K562 (cell line): ENCODE results near the gene PRKCE. TPM values are rescaled to one million over a fixed set of nuclear protein-coding genes. Genes with fewer than 3 reads are reported as not detected.

Experiments used
- CEBPG ChIP-seq, 3 experiments: fragments of 200-800 bp in 1 of 3; sonication (Bioruptor generic) in 1 of 3; sonication (generic) in 1 of 3; formaldehyde crosslinking in 1 of 3; IDR thresholded peaks in 2 of 3; conservative IDR thresholded peaks in 1 of 3; 2 replicates each; pipeline versions ENCODE4 v1.6.1 to v1.8.0; 2016 to 2022; ENCODE audit warnings: missing compliant biosample characterization in 2 of 3, missing genetic modification characterization in 2 of 3, mild to moderate bottlenecking in 1 of 3, missing genetic modification reagents in 1 of 3
- HCFC1 ChIP-seq: IDR thresholded peaks from 2 replicates; pipeline ENCODE4 v1.6.1; 2012; ENCODE audit warnings: low read depth, low read length, improper control_type of control experiment
- MAZ ChIP-seq, 2 experiments: fragments of 450-650 bp in 1 of 2; sonication (generic) in 1 of 2; formaldehyde crosslinking; IDR thresholded peaks in 1 of 2; conservative IDR thresholded peaks in 1 of 2; 2 replicates each; pipeline versions ENCODE4 v1.4.0 to v1.5.0; 2020; ENCODE audit warnings: mild to moderate bottlenecking in 1 of 2, missing genetic modification reagents in 1 of 2
- WHSC1 ChIP-seq: IDR thresholded peaks from one replicate; pipeline ENCODE4 v1.6.1; 2012; ENCODE audit warnings: low read length, control low read depth, inconsistent platforms
- polyA plus RNA-seq, 8 experiments: library from polyadenylated mRNA; depleted of rRNA in 4 of 8; stranded (reverse) in 5 of 8; unstranded in 3 of 8; fragments of >200 nt; fragmentation: Nextera tagmentation in 2 of 8; fragmentation: Illumina TruSeq in 1 of 8; extraction: Ambion mirVana in 2 of 8; extraction: Trizol in 1 of 8; gene quantifications; 2 replicates each; pipeline versions ENCODE4 v1.2.1 to v1.2.3, GENCODE V29; 2011 to 2014; ENCODE audit warnings: inconsistent platforms in 1 of 8, missing spikeins in 1 of 8
- total RNA-seq, 7 experiments: library from RNA; depleted of rRNA in 6 of 7; stranded (reverse); fragments of >200 nt in 6 of 7; fragmentation: Illumina TruSeq in 2 of 7; extraction: Trizol in 2 of 7; gene quantifications; 2 replicates each; pipeline versions ENCODE4 v1.2.1 to v1.2.3, GENCODE V29; 2011 to 2021; ENCODE audit warnings: low replicate concordance in 1 of 7
- TF ChIP-seq, protein P1 (sequence below), 2 experiments: fragments of 450-650 bp; IDR thresholded peaks; 2 replicates each; pipeline ENCODE4 v1.6.1; 2016; ENCODE audit warnings: mild to moderate bottlenecking in 2 of 2, borderline replicate concordance in 1 of 2, low read depth in 1 of 2, moderate library complexity in 1 of 2
- TF ChIP-seq, protein P2 (sequence below), 2 experiments: fragments of 450-650 bp; formaldehyde crosslinking in 1 of 2; IDR thresholded peaks; 2 replicates each; pipeline versions ENCODE4 v1.4.0 to v1.6.1; 2014 to 2020; ENCODE audit warnings: mild to moderate bottlenecking in 2 of 2, borderline replicate concordance in 1 of 2, low read depth in 1 of 2
- TF ChIP-seq, protein P3 (sequence below), 2 experiments: fragments of 450-650 bp; conservative IDR thresholded peaks; 2 replicates each; pipeline ENCODE4 v1.6.1; 2017; ENCODE audit warnings: mild to moderate bottlenecking in 2 of 2, moderate library complexity in 2 of 2

The PRKCE gene
- total and polyA plus RNA-seq, 9 of the 15 experiments (the other 6 are each of a cell fraction or from before 2014, with no cell fraction given): 0.06 to 1.0 (median 0.22) TPM; not detected in 1

DNA sequence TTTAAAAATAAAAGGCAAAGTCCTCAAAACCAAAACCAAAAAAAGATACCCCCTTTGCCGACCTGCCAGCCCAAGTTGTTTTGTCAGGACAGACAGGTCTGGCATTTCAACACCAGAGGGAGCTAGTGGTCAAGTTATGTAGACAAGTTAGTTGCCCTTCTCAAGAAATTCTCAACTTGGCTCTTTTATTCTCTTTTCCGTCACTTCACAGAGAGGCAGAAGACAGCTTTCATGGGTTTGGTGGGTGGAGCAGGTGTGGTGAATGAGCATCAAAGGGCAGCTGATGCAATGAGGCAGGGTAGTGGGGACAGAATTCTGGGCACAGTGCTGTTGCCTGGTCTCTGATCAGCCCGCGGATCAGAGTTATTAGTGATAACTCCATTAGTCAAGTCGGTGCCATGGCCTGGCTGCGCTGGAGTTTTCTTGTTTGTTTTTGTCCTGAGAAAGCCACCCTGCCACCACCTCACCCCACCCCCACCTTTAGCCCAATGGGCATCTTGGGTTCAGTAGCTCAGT lies 342.1 kb downstream of the PRKCE start (continued):
- TF ChIP-seq, protein P1, sequence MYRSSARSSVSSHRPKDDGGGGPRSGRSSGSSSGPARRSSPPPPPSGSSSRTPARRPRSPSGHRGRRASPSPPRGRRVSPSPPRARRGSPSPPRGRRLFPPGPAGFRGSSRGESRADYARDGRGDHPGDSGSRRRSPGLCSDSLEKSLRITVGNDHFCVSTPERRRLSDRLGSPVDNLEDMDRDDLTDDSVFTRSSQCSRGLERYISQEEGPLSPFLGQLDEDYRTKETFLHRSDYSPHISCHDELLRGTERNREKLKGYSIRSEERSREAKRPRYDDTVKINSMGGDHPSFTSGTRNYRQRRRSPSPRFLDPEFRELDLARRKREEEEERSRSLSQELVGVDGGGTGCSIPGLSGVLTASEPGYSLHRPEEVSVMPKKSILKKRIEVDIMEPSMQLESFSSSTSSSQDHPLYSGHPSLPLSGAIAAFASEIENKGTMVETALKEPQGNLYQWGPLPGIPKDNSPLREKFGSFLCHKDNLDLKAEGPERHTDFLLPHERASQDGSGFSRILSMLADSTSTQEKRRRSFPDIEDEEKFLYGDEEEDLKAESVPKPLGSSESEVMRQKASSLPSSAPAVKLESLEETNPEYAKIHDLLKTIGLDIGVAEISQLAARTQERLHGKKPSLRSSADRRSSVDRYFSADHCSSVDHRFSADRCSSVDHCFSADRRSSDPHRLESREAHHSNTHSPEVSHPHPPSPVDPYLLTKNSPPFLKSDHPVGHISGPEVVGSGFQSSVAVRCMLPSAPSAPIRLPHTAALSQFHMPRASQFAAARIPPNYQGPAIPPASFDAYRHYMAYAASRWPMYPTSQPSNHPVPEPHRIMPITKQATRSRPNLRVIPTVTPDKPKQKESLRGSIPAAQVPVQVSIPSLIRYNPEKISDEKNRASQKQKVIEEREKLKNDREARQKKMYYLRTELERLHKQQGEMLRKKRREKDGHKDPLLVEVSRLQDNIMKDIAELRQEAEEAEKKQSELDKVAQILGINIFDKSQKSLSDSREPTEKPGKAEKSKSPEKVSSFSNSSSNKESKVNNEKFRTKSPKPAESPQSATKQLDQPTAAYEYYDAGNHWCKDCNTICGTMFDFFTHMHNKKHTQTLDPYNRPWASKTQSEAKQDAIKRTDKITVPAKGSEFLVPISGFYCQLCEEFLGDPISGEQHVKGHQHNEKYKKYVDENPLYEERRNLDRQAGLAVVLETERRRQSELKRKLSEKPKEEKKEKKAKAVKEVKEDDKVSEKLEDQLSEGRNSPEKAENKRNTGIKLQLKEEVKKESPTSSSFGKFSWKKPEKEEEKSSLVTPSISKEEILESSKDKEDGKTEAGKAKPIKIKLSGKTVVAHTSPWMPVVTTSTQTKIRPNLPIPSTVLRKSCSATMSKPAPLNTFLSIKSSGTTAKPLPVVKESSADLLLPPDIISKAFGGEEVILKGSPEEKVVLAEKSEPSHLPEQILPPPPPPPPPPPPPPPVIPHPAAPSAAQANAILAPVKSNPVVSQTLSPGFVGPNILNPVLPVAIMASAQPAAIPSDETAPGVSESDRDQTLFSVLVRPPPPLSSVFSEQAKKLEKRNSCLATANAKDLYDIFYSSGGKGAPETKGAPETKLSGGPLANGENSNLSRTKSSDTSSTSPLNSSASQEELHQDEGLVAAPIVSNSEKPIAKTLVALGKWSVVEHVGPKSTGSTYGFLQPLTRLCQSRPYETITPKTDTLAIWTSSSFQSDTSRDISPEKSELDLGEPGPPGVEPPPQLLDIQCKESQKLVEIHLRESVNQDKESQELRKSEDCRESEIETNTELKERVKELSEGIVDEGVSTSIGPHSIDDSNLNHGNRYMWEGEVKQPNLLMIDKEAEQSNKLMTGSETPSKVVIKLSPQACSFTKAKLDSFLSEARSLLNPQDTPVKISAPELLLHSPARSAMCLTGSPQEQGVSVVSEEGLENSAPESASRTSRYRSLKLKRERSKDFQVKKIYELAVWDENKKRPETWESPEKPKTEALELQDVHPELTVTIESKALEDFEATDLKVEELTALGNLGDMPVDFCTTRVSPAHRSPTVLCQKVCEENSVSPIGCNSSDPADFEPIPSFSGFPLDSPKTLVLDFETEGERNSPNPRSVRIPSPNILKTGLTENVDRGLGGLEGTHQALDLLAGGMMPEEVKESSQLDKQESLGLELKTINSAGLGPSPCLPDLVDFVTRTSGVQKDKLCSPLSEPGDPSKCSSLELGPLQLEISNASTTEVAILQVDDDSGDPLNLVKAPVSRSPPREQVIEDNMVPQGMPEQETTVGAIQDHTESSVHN (IDR thresholded peaks at IDR 0.05; ENCODE audit: borderline replicate concordance in 1 of 2, low read depth in 1 of 2): no peak
- TF ChIP-seq HCFC1 (no peak), CEBPG (CRISPR knock-in tag; IDR thresholded peaks at IDR 0.05) (no peak), CEBPG (tag; conservative IDR thresholded peaks at IDR 0.05 in 1 of 2, IDR thresholded peaks at IDR 0.05 in 1 of 2) (no peak), MAZ (CRISPR knock-in tag; conservative IDR thresholded peaks at IDR 0.05 in 1 of 2, IDR thresholded peaks at IDR 0.05 in 1 of 2) (0 out of 4 replicates have a peak, but pooled peaks of 1 of the 2 experiments have one; percentile 17), WHSC1 (no peak)
- TF ChIP-seq, protein P2, sequence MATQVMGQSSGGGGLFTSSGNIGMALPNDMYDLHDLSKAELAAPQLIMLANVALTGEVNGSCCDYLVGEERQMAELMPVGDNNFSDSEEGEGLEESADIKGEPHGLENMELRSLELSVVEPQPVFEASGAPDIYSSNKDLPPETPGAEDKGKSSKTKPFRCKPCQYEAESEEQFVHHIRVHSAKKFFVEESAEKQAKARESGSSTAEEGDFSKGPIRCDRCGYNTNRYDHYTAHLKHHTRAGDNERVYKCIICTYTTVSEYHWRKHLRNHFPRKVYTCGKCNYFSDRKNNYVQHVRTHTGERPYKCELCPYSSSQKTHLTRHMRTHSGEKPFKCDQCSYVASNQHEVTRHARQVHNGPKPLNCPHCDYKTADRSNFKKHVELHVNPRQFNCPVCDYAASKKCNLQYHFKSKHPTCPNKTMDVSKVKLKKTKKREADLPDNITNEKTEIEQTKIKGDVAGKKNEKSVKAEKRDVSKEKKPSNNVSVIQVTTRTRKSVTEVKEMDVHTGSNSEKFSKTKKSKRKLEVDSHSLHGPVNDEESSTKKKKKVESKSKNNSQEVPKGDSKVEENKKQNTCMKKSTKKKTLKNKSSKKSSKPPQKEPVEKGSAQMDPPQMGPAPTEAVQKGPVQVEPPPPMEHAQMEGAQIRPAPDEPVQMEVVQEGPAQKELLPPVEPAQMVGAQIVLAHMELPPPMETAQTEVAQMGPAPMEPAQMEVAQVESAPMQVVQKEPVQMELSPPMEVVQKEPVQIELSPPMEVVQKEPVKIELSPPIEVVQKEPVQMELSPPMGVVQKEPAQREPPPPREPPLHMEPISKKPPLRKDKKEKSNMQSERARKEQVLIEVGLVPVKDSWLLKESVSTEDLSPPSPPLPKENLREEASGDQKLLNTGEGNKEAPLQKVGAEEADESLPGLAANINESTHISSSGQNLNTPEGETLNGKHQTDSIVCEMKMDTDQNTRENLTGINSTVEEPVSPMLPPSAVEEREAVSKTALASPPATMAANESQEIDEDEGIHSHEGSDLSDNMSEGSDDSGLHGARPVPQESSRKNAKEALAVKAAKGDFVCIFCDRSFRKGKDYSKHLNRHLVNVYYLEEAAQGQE (IDR thresholded peaks at IDR 0.05; ENCODE audit: borderline replicate concordance): peak; percentile 70
- TF ChIP-seq, protein P2 (CRISPR knock-in tag; IDR thresholded peaks at IDR 0.05; ENCODE audit: low read depth): no peak
- TF ChIP-seq, protein P3, sequence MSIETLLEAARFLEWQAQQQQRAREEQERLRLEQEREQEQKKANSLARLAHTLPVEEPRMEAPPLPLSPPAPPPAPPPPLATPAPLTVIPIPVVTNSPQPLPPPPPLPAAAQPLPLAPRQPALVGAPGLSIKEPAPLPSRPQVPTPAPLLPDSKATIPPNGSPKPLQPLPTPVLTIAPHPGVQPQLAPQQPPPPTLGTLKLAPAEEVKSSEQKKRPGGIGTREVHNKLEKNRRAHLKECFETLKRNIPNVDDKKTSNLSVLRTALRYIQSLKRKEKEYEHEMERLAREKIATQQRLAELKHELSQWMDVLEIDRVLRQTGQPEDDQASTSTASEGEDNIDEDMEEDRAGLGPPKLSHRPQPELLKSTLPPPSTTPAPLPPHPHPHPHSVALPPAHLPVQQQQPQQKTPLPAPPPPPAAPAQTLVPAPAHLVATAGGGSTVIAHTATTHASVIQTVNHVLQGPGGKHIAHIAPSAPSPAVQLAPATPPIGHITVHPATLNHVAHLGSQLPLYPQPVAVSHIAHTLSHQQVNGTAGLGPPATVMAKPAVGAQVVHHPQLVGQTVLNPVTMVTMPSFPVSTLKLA (conservative IDR thresholded peaks at IDR 0.05): no peak
